HG03378 (cell line): ENCODE data around the gene RBPJ.
A peak's percentile ranks its signal among the peaks of the same experiment; 100 is the strongest.

Experiments used
- ATAC-seq: cut with Tn5 transposase; IDR thresholded peaks from one replicate; pipeline ENCODE4 v1.9.1; 2021; ENCODE audit warnings: mild to moderate bottlenecking, moderate library complexity; ENCODE audit not compliant: unreplicated experiment

The RBPJ gene

DNA sequence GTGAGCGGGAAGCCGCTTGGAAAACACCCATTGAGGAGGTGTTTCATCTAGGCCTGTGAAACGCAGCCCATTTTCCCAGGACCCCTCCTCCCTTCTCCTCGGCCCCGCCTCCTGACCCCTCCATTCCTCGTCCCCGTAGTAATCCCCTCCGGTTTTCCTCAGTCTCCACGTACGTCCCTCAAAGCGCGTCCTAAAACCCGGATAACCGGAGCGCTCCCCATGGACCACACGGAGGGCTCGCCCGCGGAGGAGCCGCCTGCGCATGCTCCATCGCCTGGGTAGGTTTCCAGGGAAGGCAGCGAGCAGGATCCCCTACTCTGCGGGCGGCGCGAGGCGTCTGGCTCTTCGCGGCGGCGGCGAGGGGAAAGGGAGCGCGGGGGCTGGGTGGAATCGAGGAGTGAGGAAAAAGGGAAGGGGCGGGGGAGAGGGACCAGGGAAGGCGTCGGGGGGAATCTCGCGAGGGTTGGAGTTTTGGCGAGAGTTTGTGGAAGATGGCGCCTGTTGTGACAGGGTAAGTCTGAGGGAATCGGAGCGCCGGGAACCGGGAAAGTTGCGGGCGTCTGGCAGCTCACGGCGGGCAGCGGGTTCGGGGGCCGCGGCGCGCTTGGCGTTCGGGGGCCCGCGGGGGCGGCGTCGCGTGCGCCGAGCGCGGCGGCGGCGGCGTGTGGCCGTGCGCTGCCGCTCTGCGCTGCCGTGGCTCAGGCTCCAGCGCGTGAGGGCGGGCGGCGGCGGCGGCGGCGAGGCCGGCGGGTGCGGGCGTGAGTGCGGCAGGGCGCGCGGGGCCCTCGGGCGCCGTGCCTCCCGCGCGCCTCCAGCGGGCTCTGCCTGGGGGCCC, at the start of gene RBPJ:
TSS of gene RBPJ (plus strand) at position 477 of the 835 bp plus-strand sequence. CDS start at position 492, 15 bp downstream.
- peak; percentile 8 for ATAC-seq

DNA sequence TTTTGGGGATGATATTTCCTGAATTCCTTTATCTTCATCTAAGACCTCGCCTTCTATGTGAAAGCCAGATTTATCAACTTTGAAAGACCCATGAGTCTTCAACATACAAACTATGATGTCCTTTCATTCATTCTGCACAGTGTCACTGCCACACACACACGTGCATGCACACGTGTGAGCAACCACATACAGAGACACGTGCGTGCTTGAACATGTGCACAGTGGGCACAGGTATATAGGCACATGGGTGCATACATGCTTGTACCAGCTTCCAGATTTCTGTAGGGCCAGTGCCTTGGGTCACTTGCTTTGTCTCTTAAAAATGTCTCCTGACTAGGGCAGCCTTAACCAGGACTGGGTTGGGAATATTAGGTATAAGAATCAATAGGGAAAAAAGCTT, 49.1 kb upstream of the RBPJ start:
- no peak for ATAC-seq

DNA sequence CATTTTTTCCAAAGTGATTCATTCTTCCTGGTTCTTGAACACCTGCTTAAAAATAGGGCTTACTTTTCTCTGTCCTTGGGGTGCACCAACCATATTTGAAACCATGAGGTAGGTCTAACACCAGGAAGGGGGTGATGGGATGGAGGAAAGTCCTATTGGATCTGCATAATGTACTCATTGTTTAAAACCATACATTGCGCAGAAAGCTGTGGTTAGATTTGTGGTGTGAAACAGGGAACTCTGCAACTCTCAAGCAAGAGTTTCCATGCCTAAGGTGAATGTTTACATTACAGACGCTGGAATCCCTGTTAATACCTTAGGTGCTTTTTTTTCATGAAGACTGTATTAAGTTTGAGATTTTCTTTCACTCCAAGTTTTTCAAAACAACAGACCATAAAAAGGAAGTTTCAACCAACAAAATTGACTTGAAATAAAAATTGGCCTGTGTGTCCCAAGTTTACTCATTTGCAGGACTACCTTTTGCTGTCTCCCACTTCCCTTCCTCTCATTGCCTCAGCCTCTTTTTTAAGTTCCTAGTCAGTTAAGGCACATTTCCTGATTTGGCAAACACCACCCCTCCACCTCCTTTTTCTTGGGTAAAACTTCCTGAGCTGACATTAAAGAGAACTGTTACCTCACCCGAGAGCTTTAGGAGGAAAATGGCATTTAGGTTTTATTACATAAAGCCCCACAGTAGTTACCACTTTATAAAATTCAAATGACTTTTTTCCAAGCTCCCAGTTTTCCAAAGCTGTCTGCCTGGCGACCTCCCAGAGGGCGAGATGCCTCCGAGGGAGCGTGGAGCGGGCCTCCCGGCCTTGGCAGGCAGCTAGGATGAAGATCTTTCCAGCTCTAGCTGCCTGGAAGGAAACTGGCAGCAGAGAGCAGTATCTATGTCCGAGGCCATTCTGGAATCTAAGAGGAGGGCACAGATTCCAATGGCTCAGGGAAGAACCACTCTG, 47.9 kb upstream of the RBPJ start:
- ATAC-seq, result no peak

DNA sequence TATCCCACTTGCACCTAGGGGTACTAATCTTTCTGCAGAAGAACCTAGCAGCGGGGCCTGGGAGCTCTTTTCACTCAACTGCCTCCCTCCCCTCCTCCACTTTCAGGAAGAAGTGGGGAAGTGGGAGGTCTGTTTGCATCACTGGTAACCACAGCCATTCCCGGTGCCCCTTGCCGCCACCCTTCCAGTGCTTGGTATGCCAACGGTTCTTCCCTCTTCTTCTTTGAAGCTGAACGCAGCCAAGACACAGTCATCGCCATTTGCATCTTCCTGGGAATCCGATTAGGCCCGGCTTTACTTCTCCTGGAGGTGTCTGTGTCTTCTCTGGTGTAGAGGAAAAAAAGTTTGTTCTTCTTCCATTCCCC, 47.2 kb upstream of the RBPJ start:
- ATAC-seq, result no peak

DNA sequence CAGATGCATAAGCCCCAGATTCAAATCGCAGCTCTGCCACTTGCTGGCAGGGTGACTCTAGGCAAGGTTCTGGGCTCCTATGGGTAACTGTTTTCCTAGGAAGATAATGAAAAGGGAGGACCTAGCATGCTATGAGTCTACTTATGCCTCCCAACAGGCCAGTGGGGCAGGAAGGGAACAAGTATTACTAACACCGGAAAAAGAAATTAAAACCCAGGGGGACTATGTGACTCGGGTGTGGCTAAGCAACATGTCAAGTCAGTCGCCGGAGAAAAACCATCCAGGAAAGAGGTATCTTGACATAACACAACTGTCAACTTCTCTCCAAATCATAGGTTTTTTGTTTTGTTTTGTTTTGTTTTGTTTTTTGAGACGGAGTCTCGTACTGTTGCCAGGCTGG, 45.5 kb upstream of the RBPJ start:
- ATAC-seq, result no peak

DNA sequence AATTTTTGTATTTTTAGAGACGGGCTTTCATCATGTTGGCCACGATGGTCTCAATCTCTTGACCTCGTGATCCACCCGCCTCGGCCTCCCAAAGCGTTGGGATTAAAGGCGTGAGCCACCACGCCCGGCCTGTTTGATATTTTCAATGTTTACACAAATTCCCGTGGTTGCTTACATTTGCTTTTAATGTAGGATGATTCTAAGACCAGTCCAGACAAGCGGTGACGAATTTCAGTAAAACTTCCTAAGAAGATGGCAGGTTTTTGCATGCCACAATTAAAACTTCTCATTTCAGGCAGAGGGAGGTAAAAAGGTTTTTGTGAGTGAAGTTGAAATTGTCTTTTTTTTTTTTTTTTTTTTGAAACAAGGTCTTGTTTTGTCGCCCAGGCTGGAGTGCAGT, 41.4 kb upstream of the RBPJ start:
- no peak for ATAC-seq

DNA sequence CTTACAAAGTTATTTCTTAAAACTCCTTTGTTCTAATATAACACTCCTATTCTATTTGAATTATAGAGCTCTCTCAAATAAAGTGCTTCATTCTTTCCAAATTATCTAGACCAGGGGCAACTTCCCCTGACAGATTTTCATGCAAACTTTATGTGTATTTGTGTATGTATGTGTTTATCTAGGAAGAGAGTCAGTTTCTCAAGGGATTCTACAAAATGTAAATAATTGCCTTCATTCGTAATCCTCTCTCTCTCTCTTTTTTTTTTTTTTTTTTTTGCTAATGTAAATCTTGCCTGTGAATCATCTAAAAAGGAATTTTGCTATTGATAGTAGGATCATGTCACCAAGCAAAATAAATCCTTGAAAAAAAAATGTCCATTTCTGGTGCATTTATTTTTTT, 38.9 kb upstream of the RBPJ start:
- no peak for ATAC-seq

DNA sequence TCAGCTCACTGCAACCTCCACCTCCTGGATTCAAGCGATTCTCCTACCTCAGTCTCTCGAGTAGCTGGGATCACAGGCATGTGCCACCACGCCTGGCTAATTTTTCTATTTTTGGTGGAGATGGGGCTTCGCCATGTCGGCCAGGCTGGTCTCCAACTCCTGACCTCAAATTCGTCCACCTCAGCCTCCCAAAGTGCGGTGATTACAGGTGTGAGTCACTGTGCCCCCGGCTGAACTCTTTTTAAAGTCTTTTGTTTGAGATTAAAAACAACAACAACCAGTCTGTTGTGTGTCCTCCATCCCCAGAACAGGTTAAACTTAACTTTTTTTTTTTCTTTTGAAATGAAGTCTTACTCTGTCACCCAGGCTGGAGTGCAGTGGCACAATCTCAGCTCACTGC, 36.3 kb upstream of the RBPJ start:
- ATAC-seq, result no peak

DNA sequence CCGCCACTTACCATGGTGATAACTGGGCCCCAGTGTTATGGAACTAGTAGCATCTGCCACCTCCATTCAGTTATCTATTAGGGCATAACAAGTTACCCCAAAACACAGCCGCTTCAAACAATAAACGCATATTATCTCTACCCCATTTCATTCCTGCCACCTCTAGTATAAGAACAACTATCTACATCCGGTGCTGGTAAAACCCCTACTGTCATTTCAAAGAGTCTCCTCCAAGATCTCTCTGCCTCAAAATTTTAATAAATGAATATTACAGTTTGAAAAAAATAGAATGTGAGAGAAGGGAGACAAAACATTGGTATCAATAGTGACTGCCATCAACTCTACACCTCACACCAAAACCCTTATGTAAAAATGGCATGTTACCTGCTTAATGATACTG, 35.5 kb upstream of the RBPJ start:
- ATAC-seq, result no peak

DNA sequence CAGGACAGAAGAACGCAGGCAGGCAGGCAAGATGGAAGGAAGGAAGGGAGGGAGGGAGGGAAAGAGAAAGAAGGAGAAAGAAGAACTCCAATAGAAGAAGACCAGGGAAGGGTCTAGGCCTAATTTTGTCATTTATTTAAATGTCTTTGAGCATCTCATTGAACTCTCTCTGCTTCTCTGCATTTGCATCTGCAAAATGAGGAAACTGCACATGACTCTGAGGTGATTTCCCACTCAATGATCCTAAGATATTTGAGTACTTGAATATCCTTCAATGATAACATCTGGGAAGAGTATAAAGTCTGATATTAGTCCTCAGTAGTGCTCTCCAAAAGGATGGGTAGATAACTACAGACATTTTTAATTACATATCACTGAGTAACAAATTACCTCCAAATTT, 33.1 kb upstream of the RBPJ start:
- ATAC-seq, result no peak

DNA sequence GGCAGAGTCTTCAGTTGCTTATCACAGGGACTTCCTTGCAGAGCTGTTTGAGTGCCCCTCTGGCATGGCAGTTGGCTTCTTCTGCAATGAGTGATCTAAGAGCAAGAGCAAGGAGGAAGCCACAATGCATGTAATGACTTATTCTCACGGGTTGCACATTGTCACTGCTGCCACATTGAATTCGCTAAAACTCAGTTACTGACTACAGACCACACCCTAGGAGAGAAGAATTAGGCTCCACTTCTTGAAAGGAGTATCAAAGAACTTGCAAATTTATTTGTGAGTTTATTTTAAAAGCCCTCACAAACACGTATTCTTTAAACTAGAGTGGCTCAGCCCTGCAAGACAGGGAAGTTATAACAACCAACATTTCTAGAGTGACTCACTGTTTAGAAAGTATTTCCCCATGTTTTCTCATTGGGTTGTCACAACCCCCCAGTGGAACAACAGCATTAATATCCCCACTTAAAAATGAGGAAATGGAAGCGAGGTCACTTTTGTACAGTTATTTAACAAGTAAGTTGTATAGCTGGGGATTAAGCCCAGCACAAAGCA, 32.4 kb upstream of the RBPJ start:
- ATAC-seq, result peak; percentile 91

DNA sequence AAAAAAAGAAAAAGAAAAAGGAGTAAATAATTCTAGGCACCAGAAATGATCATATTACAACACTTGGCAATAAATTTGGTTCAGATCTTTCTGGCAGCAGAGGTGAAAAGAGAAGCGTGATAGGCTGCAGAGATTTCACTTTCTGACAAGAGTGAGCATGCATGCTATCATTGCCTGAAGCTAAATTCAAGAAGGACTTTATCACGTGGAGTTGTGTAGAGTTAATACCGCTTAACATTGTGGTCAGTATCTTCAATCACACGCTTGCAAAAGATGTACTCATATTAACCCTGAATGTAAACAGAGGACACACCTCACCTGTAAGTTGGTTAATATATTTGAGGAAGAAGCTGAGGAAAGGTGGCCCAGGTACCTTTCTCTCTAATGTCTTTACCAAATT, 31.4 kb upstream of the RBPJ start:
- ATAC-seq, result no peak

DNA sequence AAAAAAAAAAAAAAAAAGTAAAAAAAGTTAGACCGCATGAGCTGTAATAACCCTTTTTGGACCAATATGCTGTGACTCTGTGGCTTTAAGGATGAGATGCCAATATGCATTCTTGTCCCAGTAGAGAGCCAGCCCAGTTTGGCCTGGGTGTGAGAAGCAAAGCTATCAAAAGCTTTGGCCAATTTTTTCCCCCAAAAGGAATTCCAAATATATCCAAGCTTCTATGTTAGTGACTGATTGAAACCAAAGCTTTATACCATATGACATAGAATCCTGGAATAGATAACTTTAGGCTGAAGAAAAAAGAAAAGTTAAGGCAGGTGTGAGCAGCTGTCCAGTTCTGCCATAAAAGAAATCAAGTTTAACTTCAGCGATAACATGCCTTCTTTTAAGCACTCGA, 30.5 kb upstream of the RBPJ start:
- no peak for ATAC-seq

DNA sequence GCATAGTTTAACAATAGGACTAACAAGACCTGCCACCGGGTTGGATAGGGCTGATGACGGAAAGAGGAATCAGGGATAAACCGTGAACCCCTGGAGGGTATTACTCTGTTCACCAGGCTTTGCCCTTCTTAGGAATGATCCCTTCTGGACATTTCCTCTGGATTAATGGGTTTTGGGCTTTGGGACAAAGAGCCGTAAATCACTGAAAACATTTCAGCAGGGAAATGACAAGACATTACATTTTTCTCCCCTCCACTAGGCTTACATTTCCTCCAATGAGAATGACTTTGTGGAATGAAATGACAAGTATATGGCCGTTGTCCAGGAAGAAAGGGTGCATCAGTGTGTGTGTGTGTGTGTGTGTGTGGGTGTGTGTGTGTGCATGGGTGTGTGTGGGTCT, 25.9 kb upstream of the RBPJ start:
- ATAC-seq, result no peak

DNA sequence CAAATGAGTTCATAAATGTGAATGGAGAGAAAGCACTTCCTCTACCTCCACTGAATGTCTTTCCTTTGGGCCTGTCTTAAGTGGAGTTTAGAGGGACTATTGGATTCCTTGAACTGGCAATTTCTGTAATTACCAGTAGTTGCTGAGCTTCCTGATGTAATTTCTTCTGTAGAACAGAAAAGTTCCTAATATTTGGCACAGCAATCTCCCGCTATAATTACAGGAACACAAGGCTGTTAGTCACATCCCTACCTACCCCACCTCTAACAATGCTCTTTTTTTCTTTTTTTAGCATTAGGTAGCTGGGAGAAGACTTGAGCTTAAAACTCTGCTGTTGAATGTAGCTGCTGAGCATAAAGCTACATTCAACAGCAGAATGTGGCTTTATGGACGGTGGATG, 24.8 kb upstream of the RBPJ start:
- ATAC-seq, result no peak

DNA sequence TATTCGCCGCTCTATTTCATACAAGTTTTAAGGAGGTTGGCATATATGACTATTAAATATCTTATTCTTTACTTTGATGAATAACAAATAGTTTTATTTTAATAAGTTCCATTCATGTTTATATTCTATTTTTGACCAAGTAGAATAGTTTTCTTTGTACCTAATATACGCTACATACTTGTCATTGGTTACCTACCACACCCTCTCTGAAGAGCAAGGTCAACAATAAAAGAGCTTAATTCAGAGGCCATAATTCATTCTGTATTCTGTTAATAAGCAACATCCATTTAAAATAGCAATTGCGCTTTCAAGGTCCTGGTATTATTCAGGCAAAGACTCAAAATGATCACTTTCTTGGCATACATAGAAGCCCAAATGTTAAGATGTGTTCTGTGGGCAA, 24.3 kb upstream of the RBPJ start:
- no peak for ATAC-seq

DNA sequence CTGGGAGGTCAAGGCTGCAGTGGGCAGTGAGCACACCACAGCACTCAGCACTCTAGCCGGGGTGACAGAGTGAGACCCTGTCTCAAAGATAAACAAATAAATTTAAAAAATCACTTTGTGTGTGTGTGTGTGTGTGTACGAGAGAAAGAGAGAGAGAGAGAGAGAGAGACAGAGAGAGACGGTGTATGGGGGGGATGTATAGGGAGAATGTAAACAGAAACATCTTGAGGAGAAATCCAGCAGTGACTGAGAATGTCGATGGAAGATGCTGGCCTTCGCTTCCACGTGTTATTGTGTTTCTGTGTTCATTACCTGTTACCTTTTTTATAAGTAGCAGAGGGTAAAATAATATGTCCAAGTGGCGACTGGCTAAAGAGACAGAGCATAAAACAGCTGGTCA, 23.6 kb upstream of the RBPJ start:
- no peak for ATAC-seq

DNA sequence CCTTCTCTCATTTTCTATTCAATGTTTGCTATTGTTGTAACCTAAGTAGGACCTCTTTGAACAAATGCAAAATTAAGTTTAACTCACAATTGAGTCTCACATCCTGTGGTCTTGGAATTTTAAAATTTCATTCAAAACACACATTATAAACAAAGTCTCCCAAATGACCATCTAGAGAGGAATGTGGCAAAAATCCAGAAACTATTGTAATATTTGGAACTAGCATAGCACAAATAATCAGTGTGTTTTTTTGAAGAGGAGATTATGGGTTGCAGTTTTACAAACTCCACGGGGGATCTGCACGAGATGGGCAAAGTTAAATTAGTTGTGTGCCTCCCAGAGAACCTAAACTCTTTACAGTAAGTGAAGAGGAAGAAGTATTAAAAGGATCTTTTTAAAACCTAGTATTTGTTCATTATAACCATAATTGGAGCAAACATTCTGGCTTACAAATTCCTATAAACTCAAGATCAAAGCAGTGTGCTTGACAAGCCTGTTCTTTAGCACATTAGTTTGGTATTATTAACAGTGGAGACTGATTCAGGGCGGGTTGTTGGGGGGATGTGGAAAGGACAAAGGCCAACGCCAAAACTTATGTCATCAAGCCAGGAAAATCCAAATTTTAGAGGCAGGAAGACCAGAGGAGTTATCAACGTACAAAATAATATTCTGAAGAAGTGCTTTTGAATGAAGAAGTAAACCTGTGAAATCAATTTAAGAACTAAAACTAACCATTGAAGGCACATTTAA, 22.4 kb upstream of the RBPJ start:
- no peak for ATAC-seq

DNA sequence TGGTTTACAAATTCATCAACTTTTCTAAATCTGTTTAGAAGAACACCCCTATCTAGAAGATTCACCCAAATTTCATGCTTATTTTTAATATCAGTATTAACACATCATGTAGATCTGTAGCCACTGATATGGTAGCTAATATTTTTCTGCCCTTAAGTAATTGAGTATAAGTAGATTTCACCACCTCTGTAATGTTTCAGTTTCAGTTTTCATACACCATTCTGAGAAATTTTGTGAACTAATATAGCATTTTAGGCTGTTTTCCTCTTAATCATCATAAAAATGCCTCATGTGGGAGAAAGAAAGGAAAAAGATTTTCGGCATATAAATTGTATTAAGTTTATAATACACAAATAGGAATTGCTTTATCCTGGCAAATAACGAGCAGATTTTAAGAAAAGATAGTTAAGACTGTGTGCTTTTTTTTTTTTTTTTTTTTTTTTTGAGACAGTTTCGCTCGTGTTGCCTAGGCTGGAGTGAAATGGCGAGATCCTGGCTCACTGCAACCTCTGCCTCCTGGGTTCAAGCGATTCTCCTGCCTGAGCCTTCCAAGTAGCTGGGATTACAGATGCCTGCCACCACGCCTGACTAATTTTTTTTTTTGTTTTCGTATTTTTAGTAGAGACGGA, 21.4 kb upstream of the RBPJ start:
- peak; percentile 70 for ATAC-seq
